ENCODE data around the gene CLDN15. TPM values are rescaled to one million over a fixed set of nuclear protein-coding genes. Genes with fewer than 3 reads are reported as not detected.

The CLDN15 gene
- total RNA-seq, 1 donor from 2014 or later = 2.2 TPM

Small RNA genes within 50 kb of the gene (small RNA-seq; reads per million reads assigned to genes)
- gene RNU6-1104P (ENCODE audit: low replicate concordance) = not detected

Other genes starting within 250 kb of the CLDN15 start
- not detected for gene MUC17, start 217.7 kb downstream of the CLDN15 start, total RNA-seq
- gene TRIM56, start 152.3 kb downstream of the CLDN15 start, total RNA-seq = 0.98 TPM
- 0.74 TPM for gene SERPINE1, start 110.7 kb downstream of the CLDN15 start, total RNA-seq
- gene AP1S1, start 83.3 kb downstream of the CLDN15 start, total RNA-seq = 96.1 TPM
- 10.1 TPM for gene VGF, start 72.2 kb downstream of the CLDN15 start, total RNA-seq
- gene NAT16, start 57.5 kb downstream of the CLDN15 start, total RNA-seq = 2.2 TPM
- not detected for gene MOGAT3, start 36.8 kb downstream of the CLDN15 start, total RNA-seq
- gene PLOD3, start 20.2 kb downstream of the CLDN15 start, total RNA-seq = 9.6 TPM
- 38.1 TPM for gene ZNHIT1, start 19.6 kb downstream of the CLDN15 start, total RNA-seq
- 80.2 TPM for gene FIS1, start 7.3 kb upstream of the CLDN15 start, total RNA-seq
- 28.3 TPM for gene IFT22, start 84.0 kb upstream of the CLDN15 start, total RNA-seq
- gene COL26A1, start 125.1 kb upstream of the CLDN15 start, total RNA-seq = 12.0 TPM